GM12878 (cell line): Measurements from ENCODE around the gene CABLES1. TPM values are rescaled to one million over a fixed set of nuclear protein-coding genes. Genes with fewer than 3 reads are reported as not detected.

Experiments used
- ATAC-seq: fragments of 200-7000 bp; cut with Tn5 transposase; 3 replicates; pipeline ENCODE4 v1.9.1; 2020; ENCODE audit warnings: mild to moderate bottlenecking, moderate library complexity
- BruUV-seq: library from RNA; stranded (reverse); fragments of 400-500 nt; replicated peaks from 2 replicates; lab custom pipeline; 2021; lab: Mats Ljungman, UMichigan
- CTCF ChIA-PET: fragments of 300-600 bp; sonication (Branson Sonifier 250); formaldehyde crosslinking; extraction: SDS; loops from one replicate; lab custom pipeline; 2021; ENCODE audit warnings: inconsistent platforms; lab: Yijun Ruan, JAX
- POLR2A ChIA-PET: fragments of 350-600 bp; formaldehyde crosslinking; extraction: SDS; loops from one replicate; lab custom pipeline; 2021; ENCODE audit warnings: inconsistent platforms; lab: Charles Lee
- RAD21 ChIA-PET: fragments of 300-600 bp; sonication (Branson Sonifier 250); formaldehyde crosslinking; loops from one replicate; lab custom pipeline; 2023; ENCODE audit warnings: antibody characterized with exemption; ENCODE audit not compliant: unreplicated experiment; lab: Charles Lee
- SMC1A ChIA-PET: fragments of 300-600 bp; sonication (Branson Sonifier 250); formaldehyde crosslinking; loops from one replicate; lab custom pipeline; 2023; ENCODE audit not compliant: unreplicated experiment, uncharacterized antibody; lab: Charles Lee
- DNase-seq: peaks from one replicate; pipeline ENCODE4 v3.0.0-alpha.2; 2011; ENCODE audit warnings: low read depth, low spot score
- FAIRE-seq: peaks from 3 replicates; lab custom pipeline; 2011; peaks lifted over from hg19 to GRCh38; lab: Jason Lieb, UNC
- H2AFZ ChIP-seq: 2 replicates; pipeline ENCODE4 v1.6.0; 2011; ENCODE audit warnings: low read depth, low read length, control low read depth; ENCODE audit not compliant: control insufficient read depth
- H3K27ac ChIP-seq: 2 replicates; pipeline ENCODE4 v1.5.1; 2011; ENCODE audit warnings: control low read depth; ENCODE audit not compliant: control insufficient read depth, insufficient read depth
- H3K27me3 ChIP-seq, 2 experiments: replicated peaks in 1 of 2; 2 replicates each; pipeline versions ENCODE4 v1.6.0 to v1.6.1; 2011; ENCODE audit warnings: low read length in 1 of 2; ENCODE audit not compliant: control insufficient read depth in 2 of 2, insufficient read depth in 2 of 2
- H3K36me3 ChIP-seq, 2 experiments: 2 replicates each; pipeline ENCODE4 v1.5.1; 2011; ENCODE audit warnings: low read length in 1 of 2; ENCODE audit not compliant: control insufficient read depth in 2 of 2, insufficient read depth in 2 of 2
- H3K4me1 ChIP-seq: 2 replicates; pipeline ENCODE4 v1.6.1; 2011; ENCODE audit warnings: mild to moderate bottlenecking, low read length, moderate library complexity, mixed read lengths; ENCODE audit not compliant: control insufficient read depth, insufficient read depth
- H3K4me2 ChIP-seq: 2 replicates; pipeline ENCODE4 v1.6.0; 2011; ENCODE audit warnings: control low read depth; ENCODE audit not compliant: control insufficient read depth, insufficient read depth
- H3K4me3 ChIP-seq: fragments of 200-600 bp; sonication (generic); 2 replicates; pipeline ENCODE4 v1.5.1; 2016
- H3K79me2 ChIP-seq: 2 replicates; pipeline ENCODE4 v1.6.0; 2011; ENCODE audit warnings: low read length; ENCODE audit not compliant: control insufficient read depth, insufficient read depth
- H3K9ac ChIP-seq: 2 replicates; pipeline ENCODE4 v1.8.0; 2011; ENCODE audit warnings: low read length, control low read depth, mixed read lengths; ENCODE audit not compliant: control insufficient read depth, insufficient read depth
- H3K9me3 ChIP-seq: replicated peaks from 3 replicates; pipeline ENCODE4 v1.5.1; 2011; ENCODE audit warnings: mild to moderate bottlenecking, low read length; ENCODE audit not compliant: control insufficient read depth, insufficient read depth
- H4K20me1 ChIP-seq: 2 replicates; pipeline ENCODE4 v1.6.0; 2011; ENCODE audit not compliant: control insufficient read depth, insufficient read depth
- ESRRA ChIP-seq: IDR thresholded peaks from 2 replicates; pipeline ENCODE4 v1.6.1; 2012; ENCODE audit warnings: mild to moderate bottlenecking, low read length, improper control_type of control experiment
- SPI1 ChIP-seq: IDR thresholded peaks from 2 replicates; pipeline ENCODE4 v1.6.1; 2011; ENCODE audit warnings: low read depth, mild to moderate bottlenecking, low read length, moderate library complexity, borderline replicate concordance; ENCODE audit not compliant: insufficient read depth
- ZNF384 ChIP-seq: IDR thresholded peaks from 2 replicates; pipeline ENCODE4 v1.6.1; 2012; ENCODE audit warnings: low read depth, mild to moderate bottlenecking, low read length, improper control_type of control experiment, borderline replicate concordance
- WGBS: methylation state at CpG from one replicate; pipeline ENCODE4 v1.1.6; 2016; ENCODE audit warnings: low lambda C conversion rate; ENCODE audit not compliant: insufficient replicate concordance, insufficient coverage; ENCODE audit errors: missing lambda C conversion rate; 5-methylcytosine and 5-hydroxymethylcytosine counted together
- in situ Hi-C: fragments of 300-500 bp; cut with MboI; formaldehyde crosslinking; loops from 9 replicates; pipeline ENCODE4 v1.14.3; 2018; ENCODE audit warnings: mixed read lengths
- intact Hi-C: fragments of 100-400 bp; cut with micrococcal nuclease; formaldehyde crosslinking; loops from one replicate; pipeline ENCODE4 v1.14.2; 2022; ENCODE audit not compliant: unreplicated experiment
- polyA plus RNA-seq, 11 experiments: library from polyadenylated mRNA; depleted of rRNA in 4 of 11; unstranded in 6 of 11; stranded (reverse) in 5 of 11; fragments of >200 nt; fragmentation: Nextera tagmentation in 4 of 11; fragmentation: Illumina TruSeq in 1 of 11; extraction: Ambion mirVana in 4 of 11; extraction: Trizol in 1 of 11; gene quantifications; 1 replicate in 1 of 11; 2 replicates in 10 of 11; pipeline versions ENCODE4 v1.2.1 to v1.2.3, GENCODE V29; 2011 to 2016; ENCODE audit warnings: inconsistent platforms in 2 of 11, missing spikeins in 2 of 11, low read depth in 1 of 11
- total RNA-seq, 4 experiments: library from RNA; depleted of rRNA in 3 of 4; stranded (reverse); fragments of >200 nt in 3 of 4; fragmentation: Illumina TruSeq in 1 of 4; extraction: Trizol in 1 of 4; gene quantifications; 2 replicates each; pipeline versions ENCODE4 v1.2.1 to v1.2.3, GENCODE V29; 2013 to 2021
- TF ChIP-seq, protein P1 (sequence below): fragments of 450-650 bp; IDR thresholded peaks from 2 replicates; pipeline ENCODE4 v1.6.1; 2016; ENCODE audit warnings: mild to moderate bottlenecking
- TF ChIP-seq, protein P2 (sequence below): fragments of 450-650 bp; IDR thresholded peaks from 2 replicates; pipeline ENCODE4 v1.6.1; 2017; ENCODE audit warnings: borderline replicate concordance
- TF ChIP-seq, protein P3 (sequence below), 3 experiments: IDR thresholded peaks in 2 of 3; conservative IDR thresholded peaks in 1 of 3; 2 replicates each; pipeline ENCODE4 v1.5.1; 2011; ENCODE audit warnings: low read depth in 3 of 3, low read length in 3 of 3, mild to moderate bottlenecking in 3 of 3, control low read depth in 2 of 3, moderate library complexity in 2 of 3, inconsistent platforms in 1 of 3, mixed read lengths in 1 of 3; ENCODE audit not compliant: control insufficient read depth in 2 of 3, insufficient read depth in 1 of 3; ENCODE audit errors: extremely low read depth in 1 of 3

The CABLES1 gene
- total and polyA plus RNA-seq, 10 of the 15 experiments (the other 5 are each of a cell fraction or from before 2014, with no cell fraction given): 2.9 to 27.2 (median 8.2) TPM

DNA sequence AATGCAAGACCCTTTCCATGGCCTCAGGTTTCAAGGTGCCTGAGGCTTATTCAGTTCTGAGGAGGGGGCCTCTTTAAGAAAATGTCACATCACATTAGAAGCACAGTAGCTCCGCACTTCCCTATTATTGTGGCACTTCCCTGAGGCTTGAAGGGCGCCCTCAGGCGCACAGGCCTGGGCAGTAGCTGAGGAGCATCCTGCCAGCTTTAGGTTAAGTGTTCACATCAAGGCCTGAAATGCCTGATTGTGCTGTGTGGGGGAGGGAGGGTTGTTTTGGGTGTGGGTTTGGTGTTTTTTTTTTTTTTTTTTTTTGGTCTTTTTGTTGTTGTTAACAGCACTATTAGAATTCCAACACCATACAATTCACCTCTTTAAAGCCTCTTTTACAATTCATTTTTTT, 107.9 kb downstream of the CABLES1 start:
- no peak overlapping the region for H2AFZ ChIP-seq
- no peaks in the 10 kb centered on the region for H3K27me3 ChIP-seq
- 100% methylated on average over 3 of the region's 3 CpGs for WGBS
- ChIA-PET RAD21 (interaction anchor here (0.7 to 4.5 kb wide), 10 partner anchors 11 to 112 kb away, joined by 3 to 52 read pairs (median 12); partner anchors contain the start of gene CABLES1), POLR2A (interaction anchor here (1.2 to 4.8 kb wide), 6 partner anchors 15 to 109 kb away, joined by 3 to 58 read pairs (median 10); no protein-coding TSS in a partner anchor), CTCF (interaction anchor here (0.8 to 6.9 kb wide), 7 partner anchors 11 to 109 kb away, joined by 3 to 51 read pairs (median 6); no protein-coding TSS in a partner anchor), SMC1A (interaction anchor here (0.6 to 3.5 kb wide), 8 partner anchors 12 to 117 kb away, joined by 3 to 21 read pairs (median 4); no protein-coding TSS in a partner anchor)
- DNase-seq: no peak
- H4K20me1 ChIP-seq: no peaks in the 10 kb centered on the region
- intact Hi-C loops: no loop called here
- no peaks in the 10 kb centered on the region for H3K9me3 ChIP-seq
- H3K79me2 ChIP-seq: no peaks in the 10 kb centered on the region
- H3K9ac ChIP-seq: no peak overlapping the region
- no peak for FAIRE-seq
- in situ Hi-C loops: no loop called here
- peak overlapping the region; percentile 30; the same call in 1 of the 2 replicates for H3K27ac ChIP-seq
- no peak overlapping the region for H3K4me2 ChIP-seq
- TF ChIP-seq, protein P1, sequence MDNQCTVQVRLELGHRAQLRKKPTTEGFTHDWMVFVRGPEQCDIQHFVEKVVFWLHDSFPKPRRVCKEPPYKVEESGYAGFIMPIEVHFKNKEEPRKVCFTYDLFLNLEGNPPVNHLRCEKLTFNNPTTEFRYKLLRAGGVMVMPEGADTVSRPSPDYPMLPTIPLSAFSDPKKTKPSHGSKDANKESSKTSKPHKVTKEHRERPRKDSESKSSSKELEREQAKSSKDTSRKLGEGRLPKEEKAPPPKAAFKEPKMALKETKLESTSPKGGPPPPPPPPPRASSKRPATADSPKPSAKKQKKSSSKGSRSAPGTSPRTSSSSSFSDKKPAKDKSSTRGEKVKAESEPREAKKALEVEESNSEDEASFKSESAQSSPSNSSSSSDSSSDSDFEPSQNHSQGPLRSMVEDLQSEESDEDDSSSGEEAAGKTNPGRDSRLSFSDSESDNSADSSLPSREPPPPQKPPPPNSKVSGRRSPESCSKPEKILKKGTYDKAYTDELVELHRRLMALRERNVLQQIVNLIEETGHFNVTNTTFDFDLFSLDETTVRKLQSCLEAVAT: 0 out of 2 replicates have a peak, but pooled peaks have one; percentile 47
- TF ChIP-seq, protein P2, sequence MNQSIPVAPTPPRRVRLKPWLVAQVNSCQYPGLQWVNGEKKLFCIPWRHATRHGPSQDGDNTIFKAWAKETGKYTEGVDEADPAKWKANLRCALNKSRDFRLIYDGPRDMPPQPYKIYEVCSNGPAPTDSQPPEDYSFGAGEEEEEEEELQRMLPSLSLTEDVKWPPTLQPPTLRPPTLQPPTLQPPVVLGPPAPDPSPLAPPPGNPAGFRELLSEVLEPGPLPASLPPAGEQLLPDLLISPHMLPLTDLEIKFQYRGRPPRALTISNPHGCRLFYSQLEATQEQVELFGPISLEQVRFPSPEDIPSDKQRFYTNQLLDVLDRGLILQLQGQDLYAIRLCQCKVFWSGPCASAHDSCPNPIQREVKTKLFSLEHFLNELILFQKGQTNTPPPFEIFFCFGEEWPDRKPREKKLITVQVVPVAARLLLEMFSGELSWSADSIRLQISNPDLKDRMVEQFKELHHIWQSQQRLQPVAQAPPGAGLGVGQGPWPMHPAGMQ: no peak
- TF ChIP-seq ZNF384 (peak; percentile 62), ESRRA (no peak), SPI1 (peak; percentile 43; the same call in 1 of the 2 replicates)
- TF ChIP-seq, protein P3, sequence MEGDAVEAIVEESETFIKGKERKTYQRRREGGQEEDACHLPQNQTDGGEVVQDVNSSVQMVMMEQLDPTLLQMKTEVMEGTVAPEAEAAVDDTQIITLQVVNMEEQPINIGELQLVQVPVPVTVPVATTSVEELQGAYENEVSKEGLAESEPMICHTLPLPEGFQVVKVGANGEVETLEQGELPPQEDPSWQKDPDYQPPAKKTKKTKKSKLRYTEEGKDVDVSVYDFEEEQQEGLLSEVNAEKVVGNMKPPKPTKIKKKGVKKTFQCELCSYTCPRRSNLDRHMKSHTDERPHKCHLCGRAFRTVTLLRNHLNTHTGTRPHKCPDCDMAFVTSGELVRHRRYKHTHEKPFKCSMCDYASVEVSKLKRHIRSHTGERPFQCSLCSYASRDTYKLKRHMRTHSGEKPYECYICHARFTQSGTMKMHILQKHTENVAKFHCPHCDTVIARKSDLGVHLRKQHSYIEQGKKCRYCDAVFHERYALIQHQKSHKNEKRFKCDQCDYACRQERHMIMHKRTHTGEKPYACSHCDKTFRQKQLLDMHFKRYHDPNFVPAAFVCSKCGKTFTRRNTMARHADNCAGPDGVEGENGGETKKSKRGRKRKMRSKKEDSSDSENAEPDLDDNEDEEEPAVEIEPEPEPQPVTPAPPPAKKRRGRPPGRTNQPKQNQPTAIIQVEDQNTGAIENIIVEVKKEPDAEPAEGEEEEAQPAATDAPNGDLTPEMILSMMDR (IDR thresholded peaks at IDR 0.05 in 2 of 3, conservative IDR thresholded peaks at IDR 0.05 in 1 of 3; ENCODE audit: control insufficient read depth in 2 of 3, extremely low read depth in 1 of 3, insufficient read depth in 1 of 3, low read depth in 3 of 3, low read length in 3 of 3): no peak; a peak in 1 of 6 replicates
- BruUV-seq: no TSS peak
- ATAC-seq: no peak
- H3K4me1 ChIP-seq: peaks cover 38% of the 10 kb centered on the region
- H3K4me3 ChIP-seq: no peak overlapping the region
- H3K36me3 ChIP-seq: peaks cover 3 to 12% of the 10 kb centered on the region in 2 experiments; a peak in 2 of 4 replicates
